OCI-LY7 (cell line): ENCODE data around the gene ABCB9. TPM values are rescaled to one million over a fixed set of nuclear protein-coding genes. Genes with fewer than 3 reads are reported as not detected.

Experiments
- BruUV-seq: library from RNA; stranded (reverse); fragments of 400-500 nt; replicated peaks from 2 replicates; lab custom pipeline; 2021; lab: Mats Ljungman, UMichigan
- CTCF ChIA-PET: fragments of 300-600 bp; sonication (Branson Sonifier 250); formaldehyde crosslinking; loops from one replicate; lab custom pipeline; 2022; ENCODE audit warnings: antibody characterized with exemption; ENCODE audit not compliant: unreplicated experiment; lab: Charles Lee
- POLR2A ChIA-PET: fragments of 300-600 bp; sonication (Branson Sonifier 250); formaldehyde crosslinking; loops from one replicate; lab custom pipeline; 2022; ENCODE audit warnings: antibody characterized with exemption; lab: Charles Lee
- DNase-seq: peaks from one replicate; pipeline ENCODE4 v3.0.0-alpha.2; 2015; ENCODE audit warnings: low spot score
- H2AFZ ChIP-seq: fragments of 200-600 bp; sonication (generic), shearing (Covaris generic); 2 replicates; pipeline ENCODE4 v1.6.1; 2014; ENCODE audit warnings: mild to moderate bottlenecking, antibody characterized with exemption, low read length, moderate library complexity
- H3K27ac ChIP-seq: fragments of 200-600 bp; sonication (generic); 2 replicates; pipeline ENCODE4 v1.5.1; 2014; ENCODE audit warnings: mixed run types, low read depth, mild to moderate bottlenecking, moderate library complexity, low read length, inconsistent platforms; ENCODE audit not compliant: poor library complexity, severe bottlenecking
- H3K36me3 ChIP-seq: fragments of 200-600 bp; sonication (generic); 2 replicates; pipeline ENCODE4 v1.6.1; 2014; ENCODE audit warnings: mild to moderate bottlenecking, antibody characterized with exemption, low read length, moderate library complexity, mixed read lengths; ENCODE audit not compliant: insufficient read depth
- H3K4me1 ChIP-seq: fragments of 200-600 bp; sonication (generic); 2 replicates; pipeline ENCODE4 v1.5.1; 2014; ENCODE audit warnings: mild to moderate bottlenecking, low read length; ENCODE audit not compliant: insufficient read depth, poor library complexity, severe bottlenecking
- H3K4me2 ChIP-seq: fragments of 200-600 bp; sonication (generic); 2 replicates; pipeline ENCODE4 v1.6.1; 2014; ENCODE audit warnings: mild to moderate bottlenecking, low read length
- H3K4me3 ChIP-seq: fragments of 200-600 bp; sonication (generic); 2 replicates; pipeline ENCODE4 v1.5.1; 2014; ENCODE audit warnings: mild to moderate bottlenecking, low read depth, low read length; ENCODE audit not compliant: poor library complexity, severe bottlenecking
- H3K79me2 ChIP-seq: fragments of 200-600 bp; sonication (generic); 2 replicates; pipeline ENCODE4 v1.6.1; 2016; ENCODE audit warnings: low read depth, mild to moderate bottlenecking, low read length, moderate library complexity, mixed read lengths; ENCODE audit not compliant: insufficient read depth
- H3K9me2 ChIP-seq: fragments of 200-600 bp; sonication (generic); 2 replicates; pipeline ENCODE4 v1.6.1; 2016; ENCODE audit warnings: mild to moderate bottlenecking, low read length, mixed read lengths; ENCODE audit not compliant: insufficient read depth
- H3K9me3 ChIP-seq: fragments of 200-600 bp; sonication (generic); 2 replicates; pipeline ENCODE4 v1.6.1; 2014; ENCODE audit warnings: mild to moderate bottlenecking, mixed run types, low read length, mixed read lengths
- H4K20me1 ChIP-seq: fragments of 200-600 bp; sonication (generic); 2 replicates; pipeline ENCODE4 v1.6.1; 2014; ENCODE audit warnings: mild to moderate bottlenecking, antibody characterized with exemption, low read length, moderate library complexity, mixed read lengths; ENCODE audit not compliant: insufficient read depth
- CTCF ChIP-seq: fragments of 200-600 bp; sonication (generic); conservative IDR thresholded peaks from 2 replicates; pipeline ENCODE4 v1.5.1; 2014; ENCODE audit warnings: mild to moderate bottlenecking, antibody characterized with exemption, low read length, moderate library complexity, mixed read lengths
- EZH2phosphoT487 ChIP-seq: fragments of 200-600 bp; sonication (generic); IDR thresholded peaks from 2 replicates; pipeline ENCODE4 v1.6.1; 2018; ENCODE audit warnings: low read depth, borderline replicate concordance, mild to moderate bottlenecking, mixed run types, antibody characterized with exemption, low read length, moderate library complexity, mixed read lengths
- intact Hi-C: fragments of 100-400 bp; cut with micrococcal nuclease; formaldehyde crosslinking; loops from one replicate; pipeline ENCODE4 v1.10.0; 2022; ENCODE audit not compliant: unreplicated experiment
- total RNA-seq, 2 experiments: library from RNA; depleted of rRNA in 1 of 2; stranded (reverse); fragments of >200 nt in 1 of 2; shearing (Covaris generic) in 1 of 2; gene quantifications; 2 replicates each; pipeline ENCODE4 v1.2.3, GENCODE V29; 2014 to 2022

ABCB9 gene
- total RNA-seq, 2 experiments from 2014 or later: 4.0 to 7.9 TPM

DNA sequence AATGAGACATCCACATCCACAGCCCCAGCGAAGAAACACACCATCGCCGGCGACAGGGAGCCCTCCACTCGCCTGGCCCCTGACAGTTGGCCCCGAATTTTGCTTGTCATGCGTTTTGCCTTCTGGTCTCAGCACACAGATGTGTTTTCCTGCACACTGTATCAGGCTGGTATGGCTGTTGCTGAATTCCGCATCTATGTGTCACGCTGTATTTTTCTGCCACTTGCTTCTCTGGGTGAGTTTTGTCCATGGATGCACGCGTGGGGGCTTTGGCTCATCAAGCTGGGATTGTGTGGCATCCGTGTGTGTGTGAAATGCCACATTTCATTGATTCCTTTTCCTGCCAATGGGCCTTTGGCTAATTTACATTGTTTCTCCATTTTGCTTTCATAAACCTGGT, 40.7 kb upstream of the ABCB9 start:
- TF ChIP-seq CTCF (no peak), EZH2phosphoT487 (no peak)
- ChIA-PET CTCF (no interaction called here), POLR2A (no interaction called here)
- H3K4me3 ChIP-seq: no peak overlapping the region
- H3K36me3 ChIP-seq: no peaks in the 10 kb centered on the region
- no peaks in the 10 kb centered on the region for H3K9me3 ChIP-seq
- intact Hi-C loops: no loop called here
- H3K4me2 ChIP-seq: no peak overlapping the region
- H3K79me2 ChIP-seq: no peaks in the 10 kb centered on the region
- H2AFZ ChIP-seq: no peak overlapping the region
- DNase-seq: no peak
- no peaks in the 10 kb centered on the region for H3K4me1 ChIP-seq
- H4K20me1 ChIP-seq: no peaks in the 10 kb centered on the region
- H3K27ac ChIP-seq: no peak overlapping the region
- no TSS peak for BruUV-seq
- H3K9me2 ChIP-seq: no peaks in the 10 kb centered on the region

DNA sequence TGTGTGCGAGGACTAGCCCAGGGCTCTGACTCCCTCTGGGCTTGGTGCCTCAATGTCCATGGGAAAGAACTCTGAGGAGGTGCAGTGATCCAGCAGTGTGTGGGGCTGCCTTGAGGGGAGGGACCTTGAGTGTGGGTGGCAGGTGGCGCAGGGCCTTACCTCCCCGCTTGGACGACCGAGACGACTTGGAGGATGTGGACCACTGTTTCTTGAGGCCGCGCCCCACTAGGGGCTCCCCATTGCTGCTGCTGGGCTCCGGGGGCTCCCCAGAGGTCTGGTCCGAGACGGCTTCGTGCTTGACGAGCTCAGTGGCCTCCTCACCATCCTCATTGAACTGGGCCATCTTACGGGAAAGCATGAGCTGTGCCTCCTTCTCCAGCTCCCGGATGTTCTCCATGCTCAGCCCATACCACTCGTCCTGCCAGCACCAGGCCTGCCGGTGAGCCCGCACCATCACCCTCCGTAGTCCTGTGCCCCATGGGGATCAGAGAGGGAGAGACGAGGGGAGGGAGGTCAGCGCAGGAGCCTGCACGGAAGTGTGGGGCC, 38.9 kb upstream of the ABCB9 start:
- BruUV-seq: no TSS peak
- Histone ChIP-seq H3K4me3 (no peak overlapping the region), H3K9me3 (no peaks in the 10 kb centered on the region), H3K4me2 (no peak overlapping the region), H3K9me2 (no peaks in the 10 kb centered on the region), H4K20me1 (no peaks in the 10 kb centered on the region), H2AFZ (no peak overlapping the region), H3K79me2 (no peaks in the 10 kb centered on the region), H3K27ac (no peak overlapping the region), H3K36me3 (no peaks in the 10 kb centered on the region), H3K4me1 (no peaks in the 10 kb centered on the region)
- DNase-seq: no peak
- ChIA-PET CTCF (no interaction called here), POLR2A (interaction anchor here (1.1 kb wide), 1 partner anchor 16 kb away, joined by 5 read pairs; no protein-coding TSS in a partner anchor)
- intact Hi-C loops: no loop called here
- TF ChIP-seq CTCF (no peak), EZH2phosphoT487 (no peak)

DNA sequence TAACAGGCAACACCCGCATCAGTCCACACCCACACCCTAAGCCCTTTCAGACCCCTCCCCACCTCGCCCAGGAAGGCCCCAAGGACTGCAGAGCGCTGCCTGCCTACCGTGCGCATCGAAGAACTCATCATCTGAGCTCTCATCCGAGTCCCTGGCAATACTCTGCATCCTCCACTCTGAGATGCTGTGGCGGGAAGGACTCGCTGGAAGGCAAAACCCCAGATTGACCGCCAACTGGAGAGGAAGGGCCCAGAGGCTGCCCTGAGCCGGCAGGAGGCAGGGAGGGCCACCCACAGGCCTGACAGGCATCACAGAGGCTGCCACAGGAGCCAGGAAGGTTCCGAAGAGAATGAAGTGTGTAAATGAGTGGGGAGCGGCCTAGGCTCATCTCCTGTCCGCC, 38.0 kb upstream of the ABCB9 start:
- no peak for DNase-seq
- BruUV-seq: no TSS peak
- H2AFZ ChIP-seq: no peak overlapping the region
- TF ChIP-seq EZH2phosphoT487 (no peak), CTCF (no peak)
- POLR2A ChIA-PET: no interaction called here
- intact Hi-C loops: no loop called here
- no peaks in the 10 kb centered on the region for H3K9me2 ChIP-seq
- CTCF ChIA-PET: no interaction called here
- no peaks in the 10 kb centered on the region for H3K36me3 ChIP-seq
- H3K4me3 ChIP-seq: no peak overlapping the region
- H3K4me2 ChIP-seq: no peak overlapping the region
- no peaks in the 10 kb centered on the region for H4K20me1 ChIP-seq
- H3K27ac ChIP-seq: no peak overlapping the region
- no peaks in the 10 kb centered on the region for H3K4me1 ChIP-seq
- H3K79me2 ChIP-seq: no peaks in the 10 kb centered on the region
- H3K9me3 ChIP-seq: no peaks in the 10 kb centered on the region
